ENCODE data around the gene ICAM3.

- no peak for TF ChIP-seq POLR2AphosphoS5 (IDR thresholded peaks at IDR 0.05)
- no peak for TF ChIP-seq CTCF (IDR thresholded peaks at IDR 0.05)
- TF ChIP-seq POLR2A (IDR thresholded peaks at IDR 0.05) = no peak
Measured at GRCh38 chr19:10379880-10380312, 40.5 kb upstream of the ICAM3 start.
